ENCODE results near the gene EPO. TPM values are rescaled to one million over a fixed set of nuclear protein-coding genes. Genes with fewer than 3 reads are reported as not detected.
A peak's percentile ranks its signal among the peaks of the same experiment; 100 is the strongest.

EPO gene
- total RNA-seq, 4 donors from 2014 or later, result not detected

DNA sequence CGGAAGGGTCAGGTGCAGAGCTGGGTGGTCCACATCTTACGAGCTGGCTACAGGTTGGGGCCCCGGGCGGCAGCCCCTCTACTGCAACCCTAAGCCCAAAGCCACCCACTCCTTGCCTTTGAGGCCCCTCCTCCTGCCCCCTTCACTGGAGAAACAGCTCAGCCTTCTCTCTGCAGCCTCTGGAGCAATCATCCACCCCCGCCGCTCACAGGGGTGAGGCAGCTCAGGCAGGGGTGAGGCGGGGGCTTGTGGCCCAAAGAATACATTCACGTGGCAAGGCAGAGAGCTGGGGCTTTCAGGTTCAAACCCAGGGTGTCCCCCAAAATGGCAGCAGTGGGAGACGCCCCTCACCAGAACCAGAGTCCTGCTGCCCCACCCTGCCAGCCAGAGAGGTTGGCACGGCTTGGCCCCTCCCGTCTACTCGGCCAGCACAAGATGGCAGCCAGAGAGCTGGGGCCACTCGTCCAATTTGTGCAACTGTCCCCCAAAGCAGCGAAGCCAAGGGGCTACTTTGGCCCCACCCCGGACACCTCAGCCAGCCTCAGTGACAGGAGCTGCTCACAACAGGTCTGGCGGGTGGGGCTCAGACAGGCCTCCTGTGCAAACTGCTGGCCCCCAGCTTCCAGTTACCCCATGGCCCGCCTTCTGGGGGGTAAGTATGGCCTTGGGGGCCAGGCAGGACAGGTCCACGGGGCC lies 39.5 kb upstream of the EPO start:
- peak overlapping the region; percentile 63 to 100 (median 70) for H3K27ac ChIP-seq (replicated peaks in 1 of 4)
- no peaks in the 10 kb centered on the region for H3K27me3 ChIP-seq
- WGBS, result 94% methylated on average over 3 of the region's 18 CpGs
- DNase-seq (ENCODE audit: extremely low spot score), result no peak
- H3K36me3 ChIP-seq, result peaks cover 65 to 93% (median 92%) of the 10 kb centered on the region in 4 donors
- no peaks in the 10 kb centered on the region for H3K9me3 ChIP-seq
- no peak overlapping the region for H3K4me3 ChIP-seq
- TF ChIP-seq POLR2A (IDR thresholded peaks at IDR 0.05; ENCODE audit: low read depth) (no peak), POLR2AphosphoS5 (IDR thresholded peaks at IDR 0.05) (no peak), EP300 (IDR thresholded peaks at IDR 0.05) (no peak), CTCF (IDR thresholded peaks at IDR 0.05) (no peak)
- H3K4me1 ChIP-seq, result peaks cover 18 to 53% (median 51%) of the 10 kb centered on the region in 4 donors
- intact Hi-C loops (cut with DNase I), result no loop called here

DNA sequence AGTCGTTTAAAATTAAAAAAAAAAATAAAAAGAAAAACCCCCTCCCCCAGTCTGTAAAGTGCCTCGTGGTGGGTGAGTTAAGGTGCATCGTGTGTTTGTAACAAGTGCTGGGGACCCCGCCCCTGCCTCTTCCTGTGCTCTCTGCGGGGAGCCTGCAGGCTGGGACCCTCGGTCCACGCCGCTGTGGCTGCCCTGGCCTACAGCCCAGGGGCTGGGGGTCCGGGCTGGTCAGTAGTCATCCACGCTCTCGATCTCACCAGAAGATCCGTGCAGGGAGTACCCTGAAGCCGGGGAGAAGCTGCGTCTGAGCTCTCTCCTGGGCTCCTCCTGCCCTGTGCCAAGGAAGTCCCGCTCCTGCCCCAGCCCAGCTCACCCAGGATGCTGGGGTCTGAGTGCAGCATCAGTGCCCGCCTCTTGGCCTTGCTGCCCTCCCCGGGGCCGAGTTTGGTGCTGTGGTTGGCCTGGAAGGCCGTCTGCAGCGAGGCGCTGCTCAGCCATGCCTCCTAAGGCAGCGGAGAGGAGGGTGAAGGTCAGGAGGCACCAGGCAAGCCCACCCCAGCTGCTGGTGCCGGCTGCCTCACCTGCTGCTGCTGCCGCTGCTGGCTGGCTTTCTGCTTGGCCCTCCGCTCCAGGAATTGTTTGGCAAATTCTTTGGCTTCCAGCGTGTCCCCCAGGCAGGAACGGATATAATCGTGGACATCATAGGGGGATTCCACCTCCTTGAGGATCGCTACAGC lies 38.6 kb upstream of the EPO start:
- TF ChIP-seq POLR2A (IDR thresholded peaks at IDR 0.05; ENCODE audit: low read depth) (no peak), CTCF (IDR thresholded peaks at IDR 0.05) (no peak), EP300 (IDR thresholded peaks at IDR 0.05) (no peak), POLR2AphosphoS5 (IDR thresholded peaks at IDR 0.05) (peak in 1 of 2 donors; percentile 34)
- Histone ChIP-seq H3K27ac (replicated peaks in 1 of 4) (peak overlapping the region in 2 of 4 donors; percentile 75 to 100), H3K4me3 (no peak overlapping the region), H3K9me3 (no peaks in the 10 kb centered on the region), H3K36me3 (peaks cover 72 to 100% (median 98%) of the 10 kb centered on the region in 4 donors), H3K4me1 (peaks cover 9 to 45% (median 42%) of the 10 kb centered on the region in 4 donors), H3K27me3 (no peaks in the 10 kb centered on the region)
- 81% methylated on average over 28 of the region's 29 CpGs for WGBS
- intact Hi-C loops (cut with DNase I), result no loop called here
- no peak for DNase-seq (ENCODE audit: extremely low spot score)

DNA sequence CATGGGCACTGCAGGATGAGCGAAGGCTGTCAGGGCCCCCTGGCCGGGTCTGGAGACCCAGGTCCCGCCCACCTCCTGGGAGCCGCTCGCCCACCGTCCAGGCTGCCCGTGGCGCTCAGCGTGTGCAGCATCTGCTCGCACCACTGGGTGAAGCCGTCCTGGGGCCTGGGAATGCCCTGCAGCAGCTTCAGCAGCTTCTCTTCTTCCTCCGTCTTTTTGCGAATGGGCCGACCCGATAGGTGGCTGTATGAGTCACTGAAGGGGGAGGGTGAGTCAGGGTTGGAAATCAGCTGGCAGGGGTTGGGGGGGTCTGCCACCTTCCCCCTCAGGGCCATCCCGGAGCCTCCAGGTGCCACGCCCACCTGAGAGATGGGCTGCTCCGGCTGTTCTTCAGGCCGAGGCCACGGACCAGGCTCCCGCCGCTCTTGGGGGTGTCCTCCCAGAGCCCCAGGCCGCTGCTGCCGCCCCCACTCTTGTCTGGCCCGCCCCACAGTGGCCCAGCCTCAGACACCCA lies 38.0 kb upstream of the EPO start:
- 62% methylated on average over 9 of the region's 25 CpGs for WGBS
- DNase-seq (ENCODE audit: extremely low spot score), result no peak
- Histone ChIP-seq H3K9me3 (no peaks in the 10 kb centered on the region), H3K36me3 (peaks cover 72 to 100% (median 98%) of the 10 kb centered on the region in 4 donors), H3K27me3 (no peaks in the 10 kb centered on the region), H3K4me3 (no peak overlapping the region), H3K27ac (replicated peaks in 1 of 4) (peak overlapping the region in 1 of 4 donors; percentile 100), H3K4me1 (peaks cover 5 to 45% (median 36%) of the 10 kb centered on the region in 4 donors)
- TF ChIP-seq EP300 (IDR thresholded peaks at IDR 0.05) (no peak), POLR2AphosphoS5 (IDR thresholded peaks at IDR 0.05) (no peak), CTCF (IDR thresholded peaks at IDR 0.05) (no peak), POLR2A (IDR thresholded peaks at IDR 0.05; ENCODE audit: low read depth) (no peak)
- intact Hi-C loops (cut with DNase I), result no loop called here

DNA sequence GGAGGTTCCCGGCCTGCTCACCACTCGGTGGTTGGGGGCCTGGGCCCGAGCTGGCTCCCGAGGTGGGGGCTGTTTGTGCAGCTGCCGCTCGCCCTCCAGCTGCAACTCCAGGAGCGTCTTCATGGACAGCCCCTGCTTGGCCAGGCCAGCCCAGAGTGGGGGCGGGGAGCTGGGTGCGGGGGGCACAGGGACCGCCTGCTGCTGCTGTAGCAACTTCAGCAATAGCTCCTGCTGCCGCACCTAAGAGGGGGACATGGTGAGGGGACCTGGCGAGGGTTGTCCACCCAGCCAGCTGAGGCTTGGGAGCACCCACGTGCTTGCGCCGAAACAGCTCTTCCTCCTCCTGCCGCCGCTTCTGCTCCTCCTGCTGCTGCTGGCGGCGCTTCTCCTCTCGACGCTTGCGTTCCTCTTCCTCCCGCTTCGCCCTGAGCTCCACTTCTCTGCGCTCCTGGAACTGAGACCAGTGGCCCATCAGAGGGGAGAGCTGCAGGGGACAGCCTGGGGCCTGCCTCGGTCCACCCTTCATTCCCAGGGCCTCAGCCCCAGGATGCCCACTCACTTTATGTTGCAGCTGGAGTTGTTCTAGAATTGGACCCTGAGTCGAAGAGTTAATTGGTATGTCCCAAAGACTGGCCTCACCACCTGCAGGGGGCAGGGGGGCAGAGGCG lies 37.1 kb upstream of the EPO start:
- no peak for DNase-seq (ENCODE audit: extremely low spot score)
- Histone ChIP-seq H3K4me3 (no peak overlapping the region), H3K27ac (replicated peaks in 1 of 4) (no peak overlapping the region), H3K27me3 (no peaks in the 10 kb centered on the region), H3K9me3 (no peaks in the 10 kb centered on the region), H3K4me1 (peaks cover 10 to 44% (median 34%) of the 10 kb centered on the region in 4 donors), H3K36me3 (peaks cover 72 to 100% (median 98%) of the 10 kb centered on the region in 4 donors)
- TF ChIP-seq CTCF (IDR thresholded peaks at IDR 0.05), result no peak
- WGBS, result 91% methylated on average over 16 of the region's 28 CpGs
- intact Hi-C loops (cut with DNase I), result no loop called here

Measured in esophagus muscularis mucosa (tissue), 4 donors.